Progenitor cell of endocrine pancreas (in vitro differentiated cells): ENCODE results near the gene GPAM. TPM values are rescaled to one million over a fixed set of nuclear protein-coding genes. Genes with fewer than 3 reads are reported as not detected.

Source experiments
- DNase-seq: peaks from one replicate; pipeline ENCODE4 v3.0.0; 2021; ENCODE audit warnings: low spot score; ENCODE audit not compliant: unreplicated experiment
- H3K27ac Mint-ChIP-seq: 2 replicates; pipeline ENCODE4 v1.8.0; 2021; ENCODE audit warnings: mild to moderate bottlenecking, moderate library complexity, mixed read lengths
- H3K27me3 Mint-ChIP-seq: 2 replicates; pipeline ENCODE4 v1.8.0; 2021; ENCODE audit warnings: mixed read lengths
- H3K36me3 Mint-ChIP-seq: 2 replicates; pipeline ENCODE4 v1.8.0; 2022; ENCODE audit warnings: mixed read lengths; ENCODE audit not compliant: insufficient read depth
- H3K4me1 Mint-ChIP-seq: 2 replicates; pipeline ENCODE4 v1.8.0; 2021; ENCODE audit warnings: low read depth, mixed read lengths
- H3K4me3 Mint-ChIP-seq: 2 replicates; pipeline ENCODE4 v1.8.0; 2021; ENCODE audit warnings: low read depth, mild to moderate bottlenecking, moderate library complexity, mixed read lengths
- H3K9me3 Mint-ChIP-seq: 2 replicates; pipeline ENCODE4 v1.8.0; 2021; ENCODE audit warnings: low read depth, mixed read lengths
- total RNA-seq: library from RNA; stranded (reverse); gene quantifications from 2 replicates; pipeline ENCODE4 v1.2.1, GENCODE V29; 2021
- TF ChIP-seq, protein P1 (sequence below): fragments of 200-600 bp; sonication (generic); IDR thresholded peaks from one replicate; pipeline ENCODE4 v1.5.0; 2021; ENCODE audit warnings: antibody characterized with exemption, mild to moderate bottlenecking; ENCODE audit not compliant: unreplicated experiment

Gene GPAM
- total RNA-seq, 1 donor from 2014 or later = 20.1 TPM

DNA sequence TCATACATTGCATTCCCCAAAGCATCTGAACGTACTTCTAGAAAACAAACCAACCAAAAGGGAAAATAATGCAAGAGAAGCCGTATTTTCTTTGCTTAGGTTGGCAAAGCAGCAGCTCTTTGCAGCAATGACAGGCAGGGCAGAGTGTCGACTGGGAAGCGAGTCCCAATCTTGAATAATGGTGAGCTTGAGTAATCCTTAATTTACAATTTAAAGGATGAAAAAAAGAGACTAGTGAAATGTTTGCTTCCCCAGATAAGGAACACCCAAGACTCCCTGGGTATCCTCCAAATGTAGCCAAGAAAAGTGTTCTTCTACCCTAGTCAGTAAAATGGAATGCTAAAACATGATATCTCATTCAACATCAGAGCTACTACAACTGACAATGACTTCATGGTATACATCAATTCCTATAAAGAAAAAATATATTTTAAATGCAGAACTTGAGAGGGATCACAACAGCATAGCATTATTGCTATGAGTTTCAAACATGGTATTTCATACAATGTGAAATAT lies 32.0 kb downstream of the GPAM start:
- H3K4me1 Mint-ChIP-seq = no peaks in the 10 kb centered on the region
- no peak overlapping the region for H3K27ac Mint-ChIP-seq
- H3K9me3 Mint-ChIP-seq = no peaks in the 10 kb centered on the region
- peaks cover 25% of the 10 kb centered on the region for H3K36me3 Mint-ChIP-seq
- TF ChIP-seq, protein P1, sequence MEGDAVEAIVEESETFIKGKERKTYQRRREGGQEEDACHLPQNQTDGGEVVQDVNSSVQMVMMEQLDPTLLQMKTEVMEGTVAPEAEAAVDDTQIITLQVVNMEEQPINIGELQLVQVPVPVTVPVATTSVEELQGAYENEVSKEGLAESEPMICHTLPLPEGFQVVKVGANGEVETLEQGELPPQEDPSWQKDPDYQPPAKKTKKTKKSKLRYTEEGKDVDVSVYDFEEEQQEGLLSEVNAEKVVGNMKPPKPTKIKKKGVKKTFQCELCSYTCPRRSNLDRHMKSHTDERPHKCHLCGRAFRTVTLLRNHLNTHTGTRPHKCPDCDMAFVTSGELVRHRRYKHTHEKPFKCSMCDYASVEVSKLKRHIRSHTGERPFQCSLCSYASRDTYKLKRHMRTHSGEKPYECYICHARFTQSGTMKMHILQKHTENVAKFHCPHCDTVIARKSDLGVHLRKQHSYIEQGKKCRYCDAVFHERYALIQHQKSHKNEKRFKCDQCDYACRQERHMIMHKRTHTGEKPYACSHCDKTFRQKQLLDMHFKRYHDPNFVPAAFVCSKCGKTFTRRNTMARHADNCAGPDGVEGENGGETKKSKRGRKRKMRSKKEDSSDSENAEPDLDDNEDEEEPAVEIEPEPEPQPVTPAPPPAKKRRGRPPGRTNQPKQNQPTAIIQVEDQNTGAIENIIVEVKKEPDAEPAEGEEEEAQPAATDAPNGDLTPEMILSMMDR = no peak
- no peak for DNase-seq
- no peak overlapping the region for H3K4me3 Mint-ChIP-seq
- no peaks in the 10 kb centered on the region for H3K27me3 Mint-ChIP-seq

DNA sequence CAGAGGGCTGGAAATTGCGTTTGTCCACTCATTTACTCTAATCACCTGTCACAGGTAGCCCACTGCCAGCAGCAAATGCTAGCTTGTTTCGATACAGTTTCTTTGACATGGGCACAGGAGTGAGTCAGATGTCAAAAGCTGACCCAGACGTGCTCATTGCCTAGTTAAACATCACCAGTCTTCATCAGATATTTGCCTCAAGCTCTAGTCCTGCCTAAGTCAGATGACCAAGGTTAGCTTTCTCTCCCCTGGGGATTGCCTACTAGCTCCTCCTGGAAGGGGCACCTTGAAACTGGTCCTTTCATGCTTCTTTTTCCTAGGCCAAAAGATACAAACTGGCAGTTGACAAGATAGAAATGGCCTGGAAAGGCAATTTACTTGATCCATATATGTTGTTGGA lies 35.2 kb downstream of the GPAM start:
- DNase-seq = no peak
- no peaks in the 10 kb centered on the region for H3K4me1 Mint-ChIP-seq
- no peak overlapping the region for H3K27ac Mint-ChIP-seq
- TF ChIP-seq, protein P1 = no peak
- no peak overlapping the region for H3K4me3 Mint-ChIP-seq
- no peaks in the 10 kb centered on the region for H3K9me3 Mint-ChIP-seq
- peaks cover 14% of the 10 kb centered on the region for H3K36me3 Mint-ChIP-seq
- peaks cover 2% of the 10 kb centered on the region for H3K27me3 Mint-ChIP-seq

DNA sequence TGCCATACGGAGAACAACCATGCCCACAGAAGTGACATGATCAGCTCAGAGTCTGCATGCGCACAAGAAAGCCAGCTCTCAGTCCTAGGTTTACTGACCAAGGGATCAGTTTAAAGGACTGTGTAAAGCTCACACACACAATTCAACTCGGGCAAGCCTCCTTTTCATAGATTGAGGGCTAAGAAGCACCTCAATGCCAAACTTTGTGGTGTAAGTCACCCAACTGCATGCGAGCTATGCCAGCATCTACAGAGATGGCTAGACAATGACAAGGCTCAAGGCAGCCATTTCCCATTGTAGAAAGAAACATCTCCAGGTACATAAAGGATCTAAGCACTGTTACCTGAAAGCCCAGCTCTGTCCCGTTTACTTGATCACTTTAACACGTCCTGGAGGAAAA lies 36.8 kb downstream of the GPAM start:
- H3K4me3 Mint-ChIP-seq = no peak overlapping the region
- no peaks in the 10 kb centered on the region for H3K4me1 Mint-ChIP-seq
- H3K36me3 Mint-ChIP-seq = peaks cover 12% of the 10 kb centered on the region
- H3K27me3 Mint-ChIP-seq = peaks cover 6% of the 10 kb centered on the region
- no peaks in the 10 kb centered on the region for H3K9me3 Mint-ChIP-seq
- TF ChIP-seq, protein P1 = no peak
- no peak overlapping the region for H3K27ac Mint-ChIP-seq
- no peak for DNase-seq

DNA sequence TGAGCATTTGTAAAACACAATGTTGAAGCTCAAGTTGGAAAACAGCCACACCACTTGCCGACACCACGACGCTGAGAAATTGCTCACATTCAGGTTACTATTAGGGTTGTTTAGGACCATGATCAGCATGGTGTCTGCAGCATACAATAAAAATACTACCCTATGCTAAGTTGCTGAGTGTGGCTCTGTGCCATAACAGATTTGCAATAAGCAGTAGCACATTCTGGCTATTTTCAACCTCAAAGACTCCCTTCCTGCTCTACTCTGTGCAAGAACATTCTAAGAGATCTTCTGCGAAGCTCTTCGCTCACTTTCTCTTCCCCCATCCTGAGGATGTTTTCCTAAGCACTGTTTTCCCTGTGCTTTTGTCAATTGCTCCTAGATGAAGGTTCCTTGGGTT lies 38.3 kb downstream of the GPAM start:
- Mint-ChIP-seq H3K4me1 (no peaks in the 10 kb centered on the region), H3K9me3 (no peaks in the 10 kb centered on the region), H3K36me3 (peaks cover 5% of the 10 kb centered on the region), H3K4me3 (no peak overlapping the region), H3K27me3 (peaks cover 6% of the 10 kb centered on the region), H3K27ac (no peak overlapping the region)
- TF ChIP-seq, protein P1 = no peak
- no peak for DNase-seq

DNA sequence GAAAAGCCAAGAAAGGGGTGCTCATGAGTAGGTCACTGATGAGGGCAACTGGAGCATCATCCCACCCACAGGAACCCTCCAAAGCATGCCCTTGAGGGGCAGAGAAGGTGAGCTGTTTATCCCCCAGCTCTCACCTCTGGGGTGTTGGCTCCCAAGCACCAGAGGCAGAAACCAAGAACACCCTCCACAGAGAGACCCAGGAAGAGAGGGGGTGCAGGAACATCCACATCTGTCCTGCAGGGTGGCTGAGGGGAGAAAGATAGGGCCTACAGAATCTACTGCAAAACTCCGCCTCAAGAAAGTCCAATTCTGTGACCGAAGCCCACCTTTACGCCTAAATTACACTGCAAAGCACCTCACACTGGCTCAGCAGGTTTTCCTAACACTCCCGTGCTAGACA lies 40.1 kb downstream of the GPAM start:
- TF ChIP-seq, protein P1 = no peak
- DNase-seq = no peak
- Mint-ChIP-seq H3K4me3 (no peak overlapping the region), H3K27ac (no peak overlapping the region), H3K9me3 (no peaks in the 10 kb centered on the region), H3K36me3 (no peaks in the 10 kb centered on the region), H3K27me3 (peaks cover 18% of the 10 kb centered on the region), H3K4me1 (no peaks in the 10 kb centered on the region)
